Stimulated activated CD8-positive, alpha-beta memory T cell treated with anti-CD3 and anti-CD28 coated beads, Interleukin-12 subunit alpha, Interleukin-12 subunit beta, amount 100 ng/mL, for 4 hours (primary cell): ENCODE data around the gene CYP2A7.
"Not testable (repeated sequence)": the region's sequence is repeated elsewhere in the genome, so short reads cannot be mapped to it uniquely, and the experiment has no call there.

ENCODE experiments used
- DNase-seq: peaks from one replicate; pipeline ENCODE4 v3.0.0-alpha.2; 2020; ENCODE audit warnings: low read depth

The CYP2A7 gene

GRCh38 chr19:40842997-40843652 lies 38.9 kb downstream of the CYP2A7 start:
- DNase-seq = not testable (repeated sequence)

- not testable (repeated sequence) for DNase-seq
Measured at GRCh38 chr19:40842012-40842411, 40.0 kb downstream of the CYP2A7 start.

GRCh38 chr19:40838477-40838876 lies 43.6 kb downstream of the CYP2A7 start:
- not testable (repeated sequence) for DNase-seq

GRCh38 chr19:40836754-40837429 lies 45.1 kb downstream of the CYP2A7 start:
- DNase-seq = no peak

- DNase-seq = not testable (repeated sequence)
Measured at GRCh38 chr19:40833728-40834533, 48.1 kb downstream of the CYP2A7 start.

- DNase-seq = not testable (repeated sequence)
Measured at GRCh38 chr19:40832431-40832790, 49.6 kb downstream of the CYP2A7 start.

GRCh38 chr19:40831502-40832430 lies 50.3 kb downstream of the CYP2A7 start:
- DNase-seq = no peak

- DNase-seq = not testable (repeated sequence)
Measured at GRCh38 chr19:40830741-40831140, 51.3 kb downstream of the CYP2A7 start.

- DNase-seq = no peak
Measured at GRCh38 chr19:40829205-40829604, 52.8 kb downstream of the CYP2A7 start.

GRCh38 chr19:40827386-40828247 lies 54.4 kb downstream of the CYP2A7 start:
- no peak for DNase-seq

- not testable (repeated sequence) for DNase-seq
Measured at GRCh38 chr19:40826699-40827385, 55.2 kb downstream of the CYP2A7 start.

- not testable (repeated sequence) for DNase-seq
Measured at GRCh38 chr19:40826312-40826698, 55.7 kb downstream of the CYP2A7 start.

- DNase-seq = not testable (repeated sequence)
Measured at GRCh38 chr19:40825460-40826095, 56.5 kb downstream of the CYP2A7 start.
